PFSK-1 (cell line): Measurements from ENCODE around the gene DNAJC10.

ENCODE experiments used
- POLR2AphosphoS5 ChIP-seq: IDR thresholded peaks from 2 replicates; pipeline ENCODE4 v1.6.1; 2012; ENCODE audit warnings: low read depth, mild to moderate bottlenecking, control low read depth, low read length, moderate library complexity
- SIN3A ChIP-seq: IDR thresholded peaks from 2 replicates; pipeline ENCODE4 v1.6.1; 2012; ENCODE audit warnings: mild to moderate bottlenecking, low read length, moderate library complexity, borderline replicate concordance; ENCODE audit not compliant: insufficient read depth
- TAF1 ChIP-seq: IDR thresholded peaks from 2 replicates; pipeline ENCODE4 v1.6.1; 2012; ENCODE audit warnings: low read length, control low read depth, borderline replicate concordance; ENCODE audit not compliant: insufficient read depth
- TF ChIP-seq, protein P1 (sequence below), 2 experiments: IDR thresholded peaks; 2 replicates each; pipeline versions ENCODE4 v1.6.1 to v1.8.0; 2011 to 2012; ENCODE audit warnings: low read depth in 2 of 2, low read length in 2 of 2, control low read depth in 1 of 2, inconsistent platforms in 1 of 2, mild to moderate bottlenecking in 1 of 2, moderate library complexity in 1 of 2; ENCODE audit not compliant: insufficient read depth in 1 of 2

DNA sequence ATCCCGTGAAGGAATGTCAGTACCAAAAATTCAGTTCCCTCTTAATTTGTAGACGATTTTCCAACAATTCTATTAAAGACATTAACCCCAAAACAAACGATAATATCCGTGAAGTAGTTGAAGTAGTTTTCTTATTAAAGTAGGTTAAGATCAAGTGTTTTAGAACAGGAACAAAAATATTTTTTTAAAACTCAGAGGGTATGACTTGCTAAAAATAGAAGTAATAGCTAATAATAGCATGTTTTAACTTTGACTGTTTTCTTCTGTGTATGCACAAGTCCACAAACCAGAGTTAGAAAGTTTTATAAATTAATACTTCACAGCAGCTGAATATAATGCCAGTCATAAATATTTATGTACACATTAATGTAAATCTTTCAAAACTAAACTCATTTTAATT lies 2.4 kb downstream of the DNAJC10 start:
- TF ChIP-seq POLR2AphosphoS5 (no peak), SIN3A (no peak), TAF1 (no peak)
- TF ChIP-seq, protein P1, sequence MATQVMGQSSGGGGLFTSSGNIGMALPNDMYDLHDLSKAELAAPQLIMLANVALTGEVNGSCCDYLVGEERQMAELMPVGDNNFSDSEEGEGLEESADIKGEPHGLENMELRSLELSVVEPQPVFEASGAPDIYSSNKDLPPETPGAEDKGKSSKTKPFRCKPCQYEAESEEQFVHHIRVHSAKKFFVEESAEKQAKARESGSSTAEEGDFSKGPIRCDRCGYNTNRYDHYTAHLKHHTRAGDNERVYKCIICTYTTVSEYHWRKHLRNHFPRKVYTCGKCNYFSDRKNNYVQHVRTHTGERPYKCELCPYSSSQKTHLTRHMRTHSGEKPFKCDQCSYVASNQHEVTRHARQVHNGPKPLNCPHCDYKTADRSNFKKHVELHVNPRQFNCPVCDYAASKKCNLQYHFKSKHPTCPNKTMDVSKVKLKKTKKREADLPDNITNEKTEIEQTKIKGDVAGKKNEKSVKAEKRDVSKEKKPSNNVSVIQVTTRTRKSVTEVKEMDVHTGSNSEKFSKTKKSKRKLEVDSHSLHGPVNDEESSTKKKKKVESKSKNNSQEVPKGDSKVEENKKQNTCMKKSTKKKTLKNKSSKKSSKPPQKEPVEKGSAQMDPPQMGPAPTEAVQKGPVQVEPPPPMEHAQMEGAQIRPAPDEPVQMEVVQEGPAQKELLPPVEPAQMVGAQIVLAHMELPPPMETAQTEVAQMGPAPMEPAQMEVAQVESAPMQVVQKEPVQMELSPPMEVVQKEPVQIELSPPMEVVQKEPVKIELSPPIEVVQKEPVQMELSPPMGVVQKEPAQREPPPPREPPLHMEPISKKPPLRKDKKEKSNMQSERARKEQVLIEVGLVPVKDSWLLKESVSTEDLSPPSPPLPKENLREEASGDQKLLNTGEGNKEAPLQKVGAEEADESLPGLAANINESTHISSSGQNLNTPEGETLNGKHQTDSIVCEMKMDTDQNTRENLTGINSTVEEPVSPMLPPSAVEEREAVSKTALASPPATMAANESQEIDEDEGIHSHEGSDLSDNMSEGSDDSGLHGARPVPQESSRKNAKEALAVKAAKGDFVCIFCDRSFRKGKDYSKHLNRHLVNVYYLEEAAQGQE (IDR thresholded peaks at IDR 0.05; ENCODE audit: insufficient read depth in 1 of 2, low read depth in 2 of 2, low read length in 2 of 2), result no peak
